Non-pigmented ciliary epithelial cell (primary cell): ENCODE results near the gene ADRA1B.

Experiments
- DNase-seq: peaks from one replicate; pipeline ENCODE4 v3.0.0-alpha.2; 2010; ENCODE audit warnings: low read depth

Gene ADRA1B

GRCh38 chr5:159915904-159916840 is at the start of gene ADRA1B:
Gene ADRA1B, plus strand, starts transcription at chr5:159916482. Its CDS starts 424 bp downstream, at chr5:159916906.
- no peak for DNase-seq

DNA sequence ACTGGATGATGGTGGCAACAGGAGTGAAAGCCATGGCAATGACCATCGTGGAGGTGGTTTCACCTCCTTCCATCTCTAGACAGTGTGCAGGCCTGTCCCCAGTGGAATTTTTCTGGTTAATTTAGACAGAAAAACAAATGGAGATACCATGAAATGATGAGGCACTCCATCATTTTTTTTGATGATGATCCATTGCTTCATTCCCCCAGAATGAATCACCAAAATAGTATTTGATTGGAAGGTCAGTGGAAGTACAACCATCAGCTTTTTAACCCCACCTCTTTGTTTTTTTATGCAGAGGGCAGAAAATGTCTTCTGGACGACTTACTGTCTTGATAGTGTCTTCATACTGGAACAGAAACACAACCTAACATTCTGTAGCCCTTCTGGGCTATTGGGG is 42.6 kb upstream of the ADRA1B start:
- DNase-seq: no peak

DNA sequence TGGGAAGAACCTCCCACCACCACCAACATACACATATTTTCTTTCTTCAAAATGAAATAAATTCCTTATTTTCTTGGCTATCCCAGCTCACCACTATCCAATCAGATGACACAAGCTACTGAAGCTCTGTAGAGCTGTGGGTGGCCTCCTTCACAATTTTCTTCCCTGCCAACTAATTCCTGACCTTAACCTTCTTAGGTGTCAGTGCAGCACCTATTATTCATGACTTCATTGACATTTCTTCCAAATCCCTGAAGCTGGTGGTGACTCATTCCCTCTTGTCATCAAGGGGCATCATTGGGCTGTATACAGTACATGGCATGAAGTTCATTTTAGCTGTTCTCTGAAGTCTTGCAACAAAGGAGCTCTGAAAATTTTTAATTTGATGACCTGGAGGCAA is 42.0 kb upstream of the ADRA1B start:
- no peak for DNase-seq

- no peak for DNase-seq
These were observed 39.3 kb upstream of the ADRA1B start for GRCh38 chr5:159877016-159877415.

- no peak for DNase-seq
These were observed 38.3 kb upstream of the ADRA1B start for GRCh38 chr5:159877894-159878448.

DNA sequence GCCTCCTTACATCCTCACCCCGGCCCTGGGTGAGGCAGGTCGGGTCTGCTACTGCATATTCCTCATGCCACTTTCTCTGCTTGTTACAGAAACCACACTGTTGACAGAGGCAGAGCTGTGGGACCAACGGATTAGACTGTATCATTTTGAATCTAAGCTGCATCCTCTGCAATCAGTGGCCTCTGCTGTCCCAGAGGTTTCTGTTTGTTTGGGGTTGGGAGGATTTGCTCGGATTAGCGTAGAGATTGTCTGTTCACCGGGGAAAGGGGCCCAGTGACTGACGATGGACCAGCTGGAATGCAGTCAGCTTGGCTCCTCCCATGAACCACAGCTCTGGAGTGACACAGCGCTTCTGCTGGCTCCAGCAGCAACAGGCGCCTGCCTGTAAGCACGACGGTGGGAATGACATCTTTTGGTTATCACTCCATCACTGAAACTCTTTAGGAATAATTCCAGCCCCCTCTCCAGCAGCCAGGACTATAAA is 37.3 kb upstream of the ADRA1B start:
- peak; percentile 56 for DNase-seq

DNA sequence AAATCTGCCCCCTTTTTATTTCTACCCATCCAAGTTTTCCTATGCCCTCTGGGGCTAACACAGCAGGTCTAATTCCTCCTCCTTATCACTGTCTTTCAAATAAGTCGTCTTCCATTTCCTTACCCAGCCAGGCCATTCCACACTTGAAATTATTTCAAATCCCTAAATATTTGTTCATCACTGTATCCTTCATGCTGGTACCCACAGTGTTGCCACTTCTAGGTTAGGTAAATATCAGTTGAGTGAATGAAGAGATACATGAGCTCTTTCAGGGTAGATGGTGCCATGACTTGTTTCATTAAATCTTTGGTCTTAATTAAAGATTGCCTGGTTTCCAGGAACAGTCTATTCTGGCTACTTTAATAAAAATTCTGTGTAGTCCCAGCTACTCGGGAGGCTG is 35.6 kb upstream of the ADRA1B start:
- no peak for DNase-seq

- no peak for DNase-seq
These were observed 34.3 kb upstream of the ADRA1B start for GRCh38 chr5:159881967-159882366.

- DNase-seq: no peak
These were observed 32.7 kb upstream of the ADRA1B start for GRCh38 chr5:159883522-159883950.

- no peak for DNase-seq
These were observed 31.2 kb upstream of the ADRA1B start for GRCh38 chr5:159884917-159885620.

GRCh38 chr5:159886296-159886695 is 30.0 kb upstream of the ADRA1B start:
- DNase-seq: no peak

DNA sequence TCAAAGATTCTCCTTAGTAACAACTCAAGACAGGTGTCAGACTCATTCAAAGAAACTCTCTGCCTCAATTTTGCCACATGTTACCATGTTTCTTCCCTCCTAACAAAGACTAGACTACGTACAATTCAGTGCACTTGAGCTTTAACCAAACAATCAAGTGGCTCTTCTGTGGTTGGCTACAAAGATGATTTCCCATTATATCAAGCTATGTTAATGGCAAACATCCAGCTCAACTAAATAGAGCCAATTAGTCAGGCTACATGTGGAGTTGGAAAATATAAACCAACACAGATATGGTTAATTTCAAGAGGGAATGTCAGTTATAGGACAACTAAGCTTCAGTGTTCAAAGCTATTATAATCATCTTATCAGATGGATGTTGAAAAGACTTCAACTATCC is 29.2 kb upstream of the ADRA1B start:
- no peak for DNase-seq

DNA sequence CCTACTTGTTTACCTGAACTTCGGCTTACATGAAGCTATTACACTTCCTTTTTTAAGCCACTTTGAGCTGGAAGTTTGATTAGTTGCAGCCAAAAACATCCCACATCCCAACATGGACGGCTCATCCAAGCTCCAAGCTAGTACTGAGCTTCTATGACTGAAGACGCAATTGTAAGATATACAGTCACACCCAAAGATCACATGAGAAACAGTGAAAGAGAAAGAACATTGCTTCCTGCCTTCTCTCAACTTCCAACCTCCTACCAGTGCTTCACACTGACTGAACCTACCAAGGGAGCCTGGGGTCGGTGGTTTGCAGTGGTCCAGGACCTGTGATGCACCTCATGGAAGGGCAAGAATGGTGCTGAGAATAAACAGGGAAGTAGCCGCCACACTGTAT is 27.4 kb upstream of the ADRA1B start:
- no peak for DNase-seq

- no peak for DNase-seq
These were observed 26.1 kb upstream of the ADRA1B start for GRCh38 chr5:159890141-159890540.

- no peak for DNase-seq
These were observed 24.9 kb upstream of the ADRA1B start for GRCh38 chr5:159891371-159891770.

GRCh38 chr5:159893040-159893695 is 23.1 kb upstream of the ADRA1B start:
- DNase-seq: no peak

- DNase-seq: no peak
These were observed 22.0 kb upstream of the ADRA1B start for GRCh38 chr5:159894149-159894720.

GRCh38 chr5:159897786-159898393 is 18.4 kb upstream of the ADRA1B start:
- no peak for DNase-seq

GRCh38 chr5:159899067-159900049 is 16.9 kb upstream of the ADRA1B start:
- peak; percentile 45 for DNase-seq

- DNase-seq: no peak
These were observed 15.0 kb upstream of the ADRA1B start for GRCh38 chr5:159901308-159901707.
